SK-N-SH (cell line): ENCODE measurements around the gene LRRC73.

ENCODE experiments used
- CHD2 ChIP-seq: fragments of 150-350 bp; IDR thresholded peaks from 2 replicates; pipeline ENCODE4 v1.6.1; 2018; ENCODE audit warnings: low read length; ENCODE audit not compliant: partially characterized antibody
- FOSL2 ChIP-seq: IDR thresholded peaks from 2 replicates; pipeline ENCODE4 v1.4.0; 2012; ENCODE audit warnings: low read depth, mild to moderate bottlenecking, moderate library complexity, borderline replicate concordance
- GABPA ChIP-seq: IDR thresholded peaks from 2 replicates; pipeline ENCODE4 v1.4.0; 2012; ENCODE audit warnings: low read depth, mild to moderate bottlenecking
- JUND ChIP-seq: IDR thresholded peaks from 2 replicates; pipeline ENCODE4 v1.4.0; 2012
- POLR2AphosphoS5 ChIP-seq: IDR thresholded peaks from 2 replicates; pipeline ENCODE4 v1.6.1; 2012; ENCODE audit warnings: low read depth, low read length
- RFX5 ChIP-seq: IDR thresholded peaks from 2 replicates; pipeline ENCODE4 v1.6.1; 2012; ENCODE audit warnings: mild to moderate bottlenecking, improper control_type of control experiment, low read length
- SIN3A ChIP-seq: IDR thresholded peaks from 2 replicates; pipeline ENCODE4 v1.6.1; 2012; ENCODE audit warnings: low read depth, mild to moderate bottlenecking, low read length, moderate library complexity, borderline replicate concordance
- TF ChIP-seq, protein P1 (sequence below): fragments of 200-600 bp; sonication (generic); IDR thresholded peaks from 2 replicates; pipeline ENCODE4 v1.6.1; 2017; ENCODE audit warnings: antibody characterized with exemption, mild to moderate bottlenecking, moderate library complexity

DNA sequence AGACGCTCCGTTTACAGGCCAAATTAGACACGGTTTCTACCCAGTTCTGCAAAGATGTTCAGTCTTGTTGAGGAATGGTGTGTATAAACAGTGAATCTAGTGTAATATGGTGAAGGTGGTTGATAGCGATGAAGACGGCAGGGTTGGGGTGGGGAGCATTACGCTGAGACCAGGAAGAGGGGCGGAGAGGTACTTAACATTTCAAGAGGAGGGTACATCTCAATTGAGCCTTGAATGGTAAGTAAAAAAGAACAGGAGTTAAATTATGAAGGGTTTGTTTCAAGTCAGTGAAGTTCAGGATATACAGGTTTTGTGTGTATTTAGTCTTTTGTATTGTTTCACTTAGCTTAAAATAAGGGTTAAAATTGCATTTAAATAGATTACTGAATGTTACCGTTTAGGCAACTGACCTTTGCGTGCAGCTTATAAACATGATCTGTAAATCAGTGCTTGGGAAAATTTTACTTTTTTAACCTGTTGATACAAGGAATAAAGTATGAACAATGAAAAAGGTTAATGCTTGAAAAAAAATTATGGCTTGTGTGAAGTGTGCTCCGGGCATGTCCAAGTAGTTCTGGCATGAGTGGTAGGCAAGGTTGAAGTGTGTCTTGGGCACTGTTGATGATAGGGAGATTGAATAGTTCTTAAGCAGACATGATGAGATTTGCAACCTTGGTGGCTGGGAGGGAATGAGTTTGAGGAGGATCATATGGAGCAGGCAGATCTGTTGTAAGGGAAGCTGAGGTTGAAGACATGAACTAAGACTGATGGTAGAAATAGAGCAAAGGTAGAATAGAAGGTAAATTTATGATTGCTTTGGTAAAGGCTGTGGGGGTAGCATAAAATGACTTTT, 7.6 kb upstream of the LRRC73 start:
- TF ChIP-seq RFX5: no peak
- no peak for TF ChIP-seq JUND
- TF ChIP-seq SIN3A: no peak
- TF ChIP-seq, protein P1, sequence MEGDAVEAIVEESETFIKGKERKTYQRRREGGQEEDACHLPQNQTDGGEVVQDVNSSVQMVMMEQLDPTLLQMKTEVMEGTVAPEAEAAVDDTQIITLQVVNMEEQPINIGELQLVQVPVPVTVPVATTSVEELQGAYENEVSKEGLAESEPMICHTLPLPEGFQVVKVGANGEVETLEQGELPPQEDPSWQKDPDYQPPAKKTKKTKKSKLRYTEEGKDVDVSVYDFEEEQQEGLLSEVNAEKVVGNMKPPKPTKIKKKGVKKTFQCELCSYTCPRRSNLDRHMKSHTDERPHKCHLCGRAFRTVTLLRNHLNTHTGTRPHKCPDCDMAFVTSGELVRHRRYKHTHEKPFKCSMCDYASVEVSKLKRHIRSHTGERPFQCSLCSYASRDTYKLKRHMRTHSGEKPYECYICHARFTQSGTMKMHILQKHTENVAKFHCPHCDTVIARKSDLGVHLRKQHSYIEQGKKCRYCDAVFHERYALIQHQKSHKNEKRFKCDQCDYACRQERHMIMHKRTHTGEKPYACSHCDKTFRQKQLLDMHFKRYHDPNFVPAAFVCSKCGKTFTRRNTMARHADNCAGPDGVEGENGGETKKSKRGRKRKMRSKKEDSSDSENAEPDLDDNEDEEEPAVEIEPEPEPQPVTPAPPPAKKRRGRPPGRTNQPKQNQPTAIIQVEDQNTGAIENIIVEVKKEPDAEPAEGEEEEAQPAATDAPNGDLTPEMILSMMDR: no peak
- no peak for TF ChIP-seq GABPA
- no peak for TF ChIP-seq FOSL2
- no peak for TF ChIP-seq POLR2AphosphoS5
- TF ChIP-seq CHD2: no peak
